Activated CD4-positive, alpha-beta T cell treated with anti-CD3 and anti-CD28 coated beads, Interleukin-2, amount 10 ng/mL, durations not matched to agents 24 days and 14 days (primary cell): ENCODE data around the gene TGFA. TPM values are rescaled to one million over a fixed set of nuclear protein-coding genes. Genes with fewer than 3 reads are reported as not detected.
"Not testable (repeated sequence)": the region's sequence is repeated elsewhere in the genome, so short reads cannot be mapped to it uniquely, and the experiment has no call there.

Source experiments
- DNase-seq: peaks from one replicate; pipeline ENCODE4 v3.0.0; 2022
- H3K27ac Mint-ChIP-seq: one replicate; pipeline ENCODE4 v1.8.0; 2022; ENCODE audit warnings: mild to moderate bottlenecking, mixed read lengths
- H3K27me3 Mint-ChIP-seq: one replicate; pipeline ENCODE4 v1.8.0; 2022; ENCODE audit warnings: mixed read lengths
- H3K36me3 Mint-ChIP-seq: one replicate; pipeline ENCODE4 v1.8.0; 2022; ENCODE audit warnings: low read depth, mild to moderate bottlenecking, mixed read lengths
- H3K4me1 Mint-ChIP-seq: one replicate; pipeline ENCODE4 v1.8.0; 2021; ENCODE audit warnings: mixed read lengths
- H3K4me3 Mint-ChIP-seq: one replicate; pipeline ENCODE4 v1.8.0; 2022; ENCODE audit warnings: mild to moderate bottlenecking, moderate library complexity, mixed read lengths
- H3K9me3 Mint-ChIP-seq: one replicate; pipeline ENCODE4 v1.8.0; 2021; ENCODE audit warnings: mixed read lengths
- intact Hi-C: fragments of 100-400 bp; cut with micrococcal nuclease; formaldehyde crosslinking; loops from one replicate; pipeline ENCODE4 v1.15.1; 2023
- total RNA-seq: library from RNA; stranded (reverse); gene quantifications from 2 replicates; pipeline ENCODE4 v1.2.3, GENCODE V29; 2022

The TGFA gene
- total RNA-seq, 1 donor from 2014 or later: not detected

DNA sequence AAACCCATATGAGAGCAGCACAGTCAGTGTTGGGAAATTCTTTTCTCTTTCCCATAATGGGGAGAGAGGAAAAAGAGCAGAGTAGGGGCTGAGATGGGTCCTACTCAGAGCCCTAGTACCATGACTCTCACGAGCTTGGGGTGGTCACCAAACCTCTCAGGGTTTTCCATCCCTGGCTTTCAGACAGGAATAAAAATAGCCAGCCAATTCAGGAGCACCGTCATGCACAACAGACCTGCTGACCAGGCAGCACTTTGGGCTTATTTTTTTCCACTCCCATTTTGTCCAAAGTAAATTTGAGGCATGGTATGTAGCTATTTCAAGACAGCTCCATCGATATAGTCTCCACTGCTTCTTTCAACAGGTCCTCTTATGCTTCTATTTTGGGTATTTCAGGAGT, 86.4 kb downstream of the TGFA start:
- no peak for DNase-seq
- peaks cover 4% of the 10 kb centered on the region for H3K4me1 Mint-ChIP-seq
- H3K9me3 Mint-ChIP-seq: no peaks in the 10 kb centered on the region
- H3K27ac Mint-ChIP-seq: no peak overlapping the region
- no peaks in the 10 kb centered on the region for H3K36me3 Mint-ChIP-seq
- H3K27me3 Mint-ChIP-seq: no peaks in the 10 kb centered on the region
- no peak overlapping the region for H3K4me3 Mint-ChIP-seq
- intact Hi-C loops: no loop called here

DNA sequence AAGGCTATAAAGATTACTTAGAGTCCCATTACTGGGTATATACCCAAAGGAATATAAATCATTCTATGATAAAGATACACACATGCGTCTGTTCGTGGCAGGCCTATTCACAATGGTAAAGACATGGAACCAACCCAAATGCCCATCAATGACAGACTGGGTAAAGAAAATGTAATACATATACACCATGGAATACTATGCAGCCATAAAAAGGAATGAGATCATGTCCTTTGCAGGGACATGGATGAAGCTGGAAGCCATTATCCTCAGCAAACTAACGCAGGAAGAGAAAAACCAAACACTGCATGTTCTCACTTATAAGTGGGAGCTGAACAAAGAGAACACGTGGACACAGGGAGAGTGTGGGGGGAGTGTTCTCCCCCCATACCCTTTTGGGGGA, 87.0 kb downstream of the TGFA start:
- H3K9me3 Mint-ChIP-seq, H3K27ac Mint-ChIP-seq, H3K36me3 Mint-ChIP-seq, DNase-seq, H3K27me3 Mint-ChIP-seq, intact Hi-C loops, H3K4me3 Mint-ChIP-seq, H3K4me1 Mint-ChIP-seq: not testable (repeated sequence)

DNA sequence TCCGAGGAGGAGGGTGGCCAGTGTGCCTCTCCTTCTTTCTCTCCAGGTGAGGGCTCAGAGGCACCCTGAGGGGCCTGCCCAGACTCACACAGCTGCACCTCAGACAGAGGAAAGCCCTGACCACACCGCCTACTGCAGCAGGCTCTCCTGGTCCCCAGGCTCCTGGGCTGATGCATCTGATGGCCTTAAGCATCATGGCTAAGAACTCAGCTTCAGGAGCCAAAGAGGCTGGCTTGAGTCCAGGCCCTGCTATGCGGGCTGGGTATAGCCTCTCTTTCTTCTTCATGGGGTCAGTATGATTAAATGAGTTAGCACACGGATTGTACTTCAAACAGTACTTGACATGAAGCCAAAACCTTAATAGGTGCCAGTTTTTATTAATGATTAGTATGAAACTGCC, 89.6 kb downstream of the TGFA start:
- H3K27me3 Mint-ChIP-seq: peaks cover under 1% of the 10 kb centered on the region
- H3K9me3 Mint-ChIP-seq: no peaks in the 10 kb centered on the region
- no peaks in the 10 kb centered on the region for H3K4me1 Mint-ChIP-seq
- no peaks in the 10 kb centered on the region for H3K36me3 Mint-ChIP-seq
- H3K27ac Mint-ChIP-seq: no peak overlapping the region
- no peak overlapping the region for H3K4me3 Mint-ChIP-seq
- DNase-seq: no peak
- intact Hi-C loops: no loop called here

GRCh38 chr2:70463581-70463980, 90.0 kb downstream of the TGFA start:
- Mint-ChIP-seq H3K27me3 (peaks cover 4% of the 10 kb centered on the region), H3K27ac (no peak overlapping the region), H3K36me3 (no peaks in the 10 kb centered on the region), H3K9me3 (no peaks in the 10 kb centered on the region), H3K4me3 (no peak overlapping the region), H3K4me1 (no peaks in the 10 kb centered on the region)
- DNase-seq: no peak
- intact Hi-C loops: no loop called here

GRCh38 chr2:70461981-70462876, 91.4 kb downstream of the TGFA start:
- no peaks in the 10 kb centered on the region for H3K36me3 Mint-ChIP-seq
- H3K27me3 Mint-ChIP-seq: peaks cover 8% of the 10 kb centered on the region
- no peaks in the 10 kb centered on the region for H3K9me3 Mint-ChIP-seq
- H3K4me1 Mint-ChIP-seq: no peaks in the 10 kb centered on the region
- DNase-seq: no peak
- intact Hi-C loops: no loop called here
- no peak overlapping the region for H3K27ac Mint-ChIP-seq
- no peak overlapping the region for H3K4me3 Mint-ChIP-seq

DNA sequence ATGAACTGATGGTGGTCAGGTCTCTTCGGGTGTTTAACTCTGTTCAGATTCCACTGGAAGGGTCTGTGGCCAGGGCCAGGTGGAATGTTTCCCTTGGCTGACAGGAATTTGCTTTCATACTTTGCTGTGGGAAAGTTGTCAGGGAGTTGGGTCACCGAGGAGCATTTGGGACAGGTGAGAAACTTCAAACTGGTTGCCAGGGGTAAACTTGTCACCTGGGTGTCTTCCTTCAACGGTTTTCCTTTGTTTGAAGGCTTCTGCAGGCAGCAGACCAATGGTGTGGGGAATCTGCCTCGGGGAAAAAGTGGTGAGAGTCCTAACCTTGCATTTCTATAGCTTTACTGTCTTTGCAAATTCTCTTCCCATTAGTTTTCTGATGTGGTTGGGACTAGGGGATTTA, 92.2 kb downstream of the TGFA start:
- no peaks in the 10 kb centered on the region for H3K9me3 Mint-ChIP-seq
- peaks cover 8% of the 10 kb centered on the region for H3K27me3 Mint-ChIP-seq
- no peaks in the 10 kb centered on the region for H3K36me3 Mint-ChIP-seq
- H3K27ac Mint-ChIP-seq: no peak overlapping the region
- intact Hi-C loops: no loop called here
- H3K4me3 Mint-ChIP-seq: no peak overlapping the region
- no peak for DNase-seq
- peaks cover 2% of the 10 kb centered on the region for H3K4me1 Mint-ChIP-seq

GRCh38 chr2:70460333-70460732, 93.3 kb downstream of the TGFA start:
- Mint-ChIP-seq H3K36me3 (no peaks in the 10 kb centered on the region), H3K27me3 (peaks cover 8% of the 10 kb centered on the region), H3K27ac (no peak overlapping the region), H3K9me3 (no peaks in the 10 kb centered on the region), H3K4me3 (no peak overlapping the region), H3K4me1 (peaks cover 2% of the 10 kb centered on the region)
- intact Hi-C loops: no loop called here
- no peak for DNase-seq

DNA sequence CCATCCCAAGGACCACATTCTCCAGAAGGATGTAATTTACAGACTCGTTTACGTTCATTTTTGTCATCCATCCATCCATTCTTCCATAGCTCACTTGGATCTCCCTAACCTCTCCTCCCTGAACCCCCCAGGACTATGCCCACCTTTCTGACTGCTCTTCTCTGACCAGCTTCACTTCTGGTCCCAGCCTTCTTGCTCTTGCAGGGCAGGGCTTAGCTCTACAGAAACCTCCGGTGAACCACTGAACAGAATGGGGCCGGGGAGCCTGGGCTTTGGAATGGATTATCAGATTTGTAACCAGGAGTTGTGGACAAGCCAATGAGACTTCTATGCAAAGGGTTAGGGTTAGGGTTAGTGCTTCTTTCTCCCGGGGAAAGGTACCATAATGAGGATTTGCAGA, 95.0 kb downstream of the TGFA start:
- H3K4me1 Mint-ChIP-seq: peaks cover 2% of the 10 kb centered on the region
- intact Hi-C loops: no loop called here
- H3K27me3 Mint-ChIP-seq: peaks cover 8% of the 10 kb centered on the region
- H3K4me3 Mint-ChIP-seq: no peak overlapping the region
- no peaks in the 10 kb centered on the region for H3K36me3 Mint-ChIP-seq
- no peak for DNase-seq
- no peaks in the 10 kb centered on the region for H3K9me3 Mint-ChIP-seq
- no peak overlapping the region for H3K27ac Mint-ChIP-seq

GRCh38 chr2:70456585-70457495, 96.8 kb downstream of the TGFA start:
- no peak overlapping the region for H3K27ac Mint-ChIP-seq
- intact Hi-C loops: no loop called here

DNA sequence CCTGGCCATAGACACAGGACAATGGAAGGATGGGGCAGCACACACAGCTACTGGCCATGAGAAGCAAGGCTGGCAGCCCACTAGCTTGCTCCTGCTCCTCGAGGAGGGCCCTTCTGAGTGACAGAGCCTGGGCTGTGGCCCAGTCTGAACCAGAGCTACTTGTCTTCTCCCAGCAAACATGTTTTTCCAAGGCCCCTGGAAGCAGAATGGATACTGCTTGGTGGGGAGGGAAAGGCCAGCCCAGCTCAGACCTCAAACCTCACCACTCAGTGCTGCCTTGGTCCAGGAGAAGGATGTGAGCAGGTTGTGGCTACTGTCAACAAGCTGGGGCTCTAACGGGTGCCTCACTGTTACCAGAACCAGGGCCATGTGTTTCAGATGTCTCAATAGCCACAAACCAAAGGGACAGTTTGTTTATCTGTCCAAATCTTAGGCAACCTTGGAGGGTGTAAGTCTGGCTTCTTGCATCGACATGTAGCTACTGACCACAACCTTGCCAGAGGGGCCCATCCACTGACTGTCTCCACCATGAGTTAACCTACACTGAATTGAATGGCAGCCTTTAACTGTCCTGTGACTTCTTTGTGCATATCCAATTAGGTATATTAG, 98.6 kb downstream of the TGFA start:
- H3K4me1 Mint-ChIP-seq: peaks cover 2% of the 10 kb centered on the region
- H3K9me3 Mint-ChIP-seq: no peaks in the 10 kb centered on the region
- no peak overlapping the region for H3K4me3 Mint-ChIP-seq
- no peak overlapping the region for H3K27ac Mint-ChIP-seq
- intact Hi-C loops: no loop called here
- H3K27me3 Mint-ChIP-seq: peaks cover 8% of the 10 kb centered on the region
- DNase-seq: no peak
- H3K36me3 Mint-ChIP-seq: no peaks in the 10 kb centered on the region

More at GRCh38 chr2:70456585-70457495, 96.8 kb downstream of the TGFA start:
- DNase-seq: no peak
- no peaks in the 10 kb centered on the region for H3K36me3 Mint-ChIP-seq
- no peaks in the 10 kb centered on the region for H3K9me3 Mint-ChIP-seq
- no peak overlapping the region for H3K4me3 Mint-ChIP-seq
- H3K27me3 Mint-ChIP-seq: peaks cover 8% of the 10 kb centered on the region
- peaks cover 2% of the 10 kb centered on the region for H3K4me1 Mint-ChIP-seq

- Mint-ChIP-seq H3K27ac (no peak overlapping the region), H3K9me3 (no peaks in the 10 kb centered on the region), H3K4me1 (no peaks in the 10 kb centered on the region), H3K27me3 (peaks cover 2% of the 10 kb centered on the region), H3K4me3 (no peak overlapping the region), H3K36me3 (no peaks in the 10 kb centered on the region)
- DNase-seq: no peak
- intact Hi-C loops: no loop called here
Measured at GRCh38 chr2:70450641-70451250, 102.9 kb downstream of the TGFA start.

DNA sequence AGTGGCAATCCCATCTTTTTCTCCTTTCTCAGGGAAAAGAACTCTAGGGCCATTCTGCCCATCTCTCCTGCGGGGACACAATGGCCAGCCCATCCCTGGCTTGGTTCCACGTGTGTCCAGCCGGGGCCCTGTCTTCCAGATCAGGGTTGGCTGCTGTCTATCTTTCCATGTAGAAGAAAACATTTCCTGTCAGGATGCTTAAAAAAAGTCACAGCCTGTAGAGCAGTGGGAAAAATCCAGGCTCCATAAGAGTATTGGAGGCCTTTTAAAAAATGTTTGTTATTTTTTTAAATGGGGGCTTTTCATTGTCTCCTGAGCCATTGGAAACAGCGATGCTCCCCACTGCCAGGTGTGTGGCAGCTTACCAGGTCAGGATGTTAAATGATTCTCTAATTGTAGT, 105.6 kb downstream of the TGFA start:
- Mint-ChIP-seq H3K27me3 (peaks cover 2% of the 10 kb centered on the region), H3K27ac (no peak overlapping the region), H3K9me3 (no peaks in the 10 kb centered on the region), H3K36me3 (no peaks in the 10 kb centered on the region), H3K4me1 (peaks cover 1% of the 10 kb centered on the region), H3K4me3 (no peak overlapping the region)
- DNase-seq: no peak
- intact Hi-C loops: no loop called here

GRCh38 chr2:70443726-70444125, 109.9 kb downstream of the TGFA start:
- intact Hi-C loops: no loop called here
- Mint-ChIP-seq H3K9me3 (no peaks in the 10 kb centered on the region), H3K27me3 (peaks cover 2% of the 10 kb centered on the region), H3K4me3 (no peak overlapping the region), H3K27ac (no peak overlapping the region), H3K36me3 (no peaks in the 10 kb centered on the region), H3K4me1 (peaks cover 22% of the 10 kb centered on the region)
- DNase-seq: peak; percentile 39
